Astrocyte (in vitro differentiated cells and primary cell): ENCODE data around the gene TMEM108. TPM values are rescaled to one million over a fixed set of nuclear protein-coding genes. Genes with fewer than 3 reads are reported as not detected.

Experiments
- DNase-seq: peaks from one replicate; pipeline ENCODE4 v3.0.0-alpha.2; 2010; ENCODE audit warnings: low read depth
- FAIRE-seq: peaks from 2 replicates; lab custom pipeline; 2011; peaks lifted over from hg19 to GRCh38; lab: Jason Lieb, UNC
- H2AFZ ChIP-seq: 2 replicates; pipeline ENCODE4 v1.6.0; 2012; ENCODE audit warnings: low read depth, low read length, inconsistent platforms
- H3K27ac ChIP-seq: 2 replicates; pipeline ENCODE4 v1.5.1; 2011; ENCODE audit warnings: low read depth, low read length, inconsistent platforms
- H3K27me3 ChIP-seq: 2 replicates; pipeline ENCODE4 v1.6.0; 2011; ENCODE audit warnings: low read length, inconsistent platforms; ENCODE audit not compliant: insufficient read depth
- H3K36me3 ChIP-seq: 2 replicates; pipeline ENCODE4 v1.5.1; 2011; ENCODE audit warnings: low read length, inconsistent platforms; ENCODE audit not compliant: insufficient read depth
- H3K4me1 ChIP-seq: 2 replicates; pipeline ENCODE4 v1.5.1; 2011; ENCODE audit warnings: low read length, inconsistent platforms; ENCODE audit not compliant: insufficient read depth
- H3K4me2 ChIP-seq: 2 replicates; pipeline ENCODE4 v1.6.0; 2012; ENCODE audit warnings: low read length, inconsistent platforms
- H3K4me3 ChIP-seq: 2 replicates; pipeline ENCODE4 v1.5.1; 2011; ENCODE audit warnings: low read depth, mild to moderate bottlenecking, low read length, inconsistent platforms; ENCODE audit not compliant: insufficient read depth
- H3K79me2 ChIP-seq: 2 replicates; pipeline ENCODE4 v1.6.0; 2012; ENCODE audit warnings: mild to moderate bottlenecking, low read length, inconsistent platforms; ENCODE audit not compliant: insufficient read depth
- H3K9ac ChIP-seq: 2 replicates; pipeline ENCODE4 v1.6.0; 2012; ENCODE audit warnings: mild to moderate bottlenecking, low read length, inconsistent platforms
- H3K9me3 ChIP-seq: 2 replicates; pipeline ENCODE4 v1.5.1; 2012; ENCODE audit warnings: low read depth, mild to moderate bottlenecking, low read length, inconsistent platforms; ENCODE audit not compliant: insufficient read depth
- H4K20me1 ChIP-seq: 2 replicates; pipeline ENCODE4 v1.6.0; 2012; ENCODE audit warnings: low read length, inconsistent platforms; ENCODE audit not compliant: insufficient read depth
- H3K27ac Mint-ChIP-seq: one replicate; pipeline ENCODE4 v1.8.0; 2021; ENCODE audit warnings: mild to moderate bottlenecking, mixed read lengths; ENCODE audit not compliant: unreplicated experiment
- H3K27me3 Mint-ChIP-seq: one replicate; pipeline ENCODE4 v1.8.0; 2021; ENCODE audit warnings: low read depth, mixed read lengths; ENCODE audit not compliant: unreplicated experiment
- H3K36me3 Mint-ChIP-seq: one replicate; pipeline ENCODE4 v1.8.0; 2021; ENCODE audit warnings: low read depth, mixed read lengths; ENCODE audit not compliant: unreplicated experiment
- H3K4me1 Mint-ChIP-seq: one replicate; pipeline ENCODE4 v1.8.0; 2021; ENCODE audit warnings: low read depth, mixed read lengths; ENCODE audit not compliant: unreplicated experiment
- H3K4me3 Mint-ChIP-seq: one replicate; pipeline ENCODE4 v1.8.0; 2021; ENCODE audit warnings: mild to moderate bottlenecking, moderate library complexity, mixed read lengths; ENCODE audit not compliant: unreplicated experiment
- H3K9me3 Mint-ChIP-seq: one replicate; pipeline ENCODE4 v1.8.0; 2021; ENCODE audit warnings: mild to moderate bottlenecking, mixed read lengths; ENCODE audit not compliant: unreplicated experiment
- EZH2 ChIP-seq: IDR thresholded peaks from 2 replicates; pipeline ENCODE4 v1.6.1; 2012; ENCODE audit warnings: mild to moderate bottlenecking, low read length, inconsistent platforms; ENCODE audit not compliant: insufficient read depth
- total RNA-seq: library from RNA; stranded (reverse); gene quantifications from 2 replicates; pipeline ENCODE4 v1.2.1, GENCODE V29; 2021
- TF ChIP-seq, protein P1 (sequence below): IDR thresholded peaks from 2 replicates; pipeline ENCODE4 v1.5.1; 2011; ENCODE audit warnings: low read depth, mild to moderate bottlenecking, inconsistent platforms, low read length, moderate library complexity; ENCODE audit not compliant: insufficient read depth

TMEM108 gene
- total RNA-seq, 1 donor from 2014 or later = 5.6 TPM

DNA sequence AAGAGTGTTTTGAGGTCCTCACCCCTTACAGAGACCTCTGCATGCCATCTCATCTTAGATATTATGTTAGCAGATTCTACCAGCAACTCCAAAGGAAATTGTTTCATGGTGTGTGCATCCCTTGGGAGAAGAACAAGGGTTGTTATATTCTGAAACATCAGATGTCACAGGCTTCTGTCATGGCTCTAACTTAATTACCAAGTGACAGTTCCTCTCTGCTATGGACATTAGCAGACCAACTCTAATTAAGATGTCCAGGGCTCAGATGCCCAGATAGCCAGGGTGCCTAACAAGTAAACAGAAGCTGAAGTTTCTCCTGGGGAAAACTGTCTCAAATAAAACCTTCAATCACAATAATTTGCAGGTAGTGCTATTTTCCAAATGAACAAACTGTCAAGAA, 208.6 kb downstream of the TMEM108 start:
- H3K4me3 Mint-ChIP-seq = no peak overlapping the region
- H3K27ac Mint-ChIP-seq = no peak overlapping the region
- Histone ChIP-seq H4K20me1 (no peaks in the 10 kb centered on the region), H3K9ac (no peak overlapping the region), H3K4me1 (no peaks in the 10 kb centered on the region), H3K4me3 (no peak overlapping the region), H3K9me3 (no peaks in the 10 kb centered on the region), H2AFZ (no peak overlapping the region), H3K27ac (no peak overlapping the region), H3K36me3 (no peaks in the 10 kb centered on the region), H3K27me3 (no peaks in the 10 kb centered on the region), H3K79me2 (no peaks in the 10 kb centered on the region), H3K4me2 (no peak overlapping the region)
- H3K9me3 Mint-ChIP-seq = peaks cover 4% of the 10 kb centered on the region
- TF ChIP-seq, protein P1, sequence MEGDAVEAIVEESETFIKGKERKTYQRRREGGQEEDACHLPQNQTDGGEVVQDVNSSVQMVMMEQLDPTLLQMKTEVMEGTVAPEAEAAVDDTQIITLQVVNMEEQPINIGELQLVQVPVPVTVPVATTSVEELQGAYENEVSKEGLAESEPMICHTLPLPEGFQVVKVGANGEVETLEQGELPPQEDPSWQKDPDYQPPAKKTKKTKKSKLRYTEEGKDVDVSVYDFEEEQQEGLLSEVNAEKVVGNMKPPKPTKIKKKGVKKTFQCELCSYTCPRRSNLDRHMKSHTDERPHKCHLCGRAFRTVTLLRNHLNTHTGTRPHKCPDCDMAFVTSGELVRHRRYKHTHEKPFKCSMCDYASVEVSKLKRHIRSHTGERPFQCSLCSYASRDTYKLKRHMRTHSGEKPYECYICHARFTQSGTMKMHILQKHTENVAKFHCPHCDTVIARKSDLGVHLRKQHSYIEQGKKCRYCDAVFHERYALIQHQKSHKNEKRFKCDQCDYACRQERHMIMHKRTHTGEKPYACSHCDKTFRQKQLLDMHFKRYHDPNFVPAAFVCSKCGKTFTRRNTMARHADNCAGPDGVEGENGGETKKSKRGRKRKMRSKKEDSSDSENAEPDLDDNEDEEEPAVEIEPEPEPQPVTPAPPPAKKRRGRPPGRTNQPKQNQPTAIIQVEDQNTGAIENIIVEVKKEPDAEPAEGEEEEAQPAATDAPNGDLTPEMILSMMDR = no peak
- no peak for TF ChIP-seq EZH2
- FAIRE-seq (no peak), DNase-seq (no peak)
- no peaks in the 10 kb centered on the region for H3K4me1 Mint-ChIP-seq
- H3K36me3 Mint-ChIP-seq = no peaks in the 10 kb centered on the region
- no peaks in the 10 kb centered on the region for H3K27me3 Mint-ChIP-seq

DNA sequence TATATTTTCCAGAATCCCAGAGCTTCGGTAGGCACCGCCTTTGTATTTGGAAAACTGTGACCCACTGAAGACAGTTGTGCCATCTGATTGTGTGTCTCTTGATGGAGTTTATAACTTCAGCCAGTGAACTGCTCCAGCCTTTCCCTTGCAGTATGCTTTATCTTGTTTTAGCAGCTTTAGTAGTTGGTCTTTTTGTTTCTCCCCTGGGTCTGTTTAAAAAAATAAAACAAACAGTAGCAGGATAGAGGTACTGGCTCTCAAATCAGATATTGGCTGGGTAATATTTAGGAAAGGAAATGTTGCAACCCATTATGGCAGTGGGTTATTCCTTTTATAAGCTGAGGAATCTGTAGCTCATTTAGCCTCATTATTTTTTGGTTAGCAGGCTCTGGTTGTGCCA, 210.2 kb downstream of the TMEM108 start:
- Histone ChIP-seq H3K9me3 (no peaks in the 10 kb centered on the region), H3K27me3 (no peaks in the 10 kb centered on the region), H2AFZ (no peak overlapping the region), H3K9ac (no peak overlapping the region), H3K4me2 (no peak overlapping the region), H3K4me3 (no peak overlapping the region), H3K79me2 (no peaks in the 10 kb centered on the region), H4K20me1 (no peaks in the 10 kb centered on the region), H3K27ac (no peak overlapping the region), H3K36me3 (no peaks in the 10 kb centered on the region), H3K4me1 (no peaks in the 10 kb centered on the region)
- Mint-ChIP-seq H3K9me3 (no peaks in the 10 kb centered on the region), H3K27ac (no peak overlapping the region), H3K4me1 (no peaks in the 10 kb centered on the region), H3K27me3 (no peaks in the 10 kb centered on the region), H3K4me3 (no peak overlapping the region), H3K36me3 (no peaks in the 10 kb centered on the region)
- DNase-seq (no peak), FAIRE-seq (no peak)
- no peak for TF ChIP-seq EZH2
- TF ChIP-seq, protein P1 = no peak

DNA sequence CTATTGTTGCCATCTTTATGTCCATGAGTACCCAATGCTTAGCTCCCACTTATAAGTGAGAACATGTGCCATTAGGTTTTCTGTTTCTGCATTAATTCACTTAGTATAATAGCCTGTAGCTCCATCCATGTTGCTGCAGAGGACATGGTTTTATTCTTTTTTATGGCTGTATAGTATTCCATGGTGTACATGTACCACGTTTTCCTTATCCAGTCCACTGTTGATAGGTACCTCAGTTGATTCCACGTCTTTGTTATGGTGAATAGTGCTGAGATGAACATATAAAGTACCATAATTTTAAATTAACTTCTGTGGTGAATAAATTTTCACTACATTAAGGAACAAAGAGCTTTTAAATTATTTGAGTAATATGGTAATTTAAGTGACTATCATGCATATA, 211.3 kb downstream of the TMEM108 start:
- TF ChIP-seq, protein P1 = no peak
- no peak for TF ChIP-seq EZH2

More for the DNA sequence above, 211.3 kb downstream of the TMEM108 start:
- Histone ChIP-seq H3K4me1 (no peaks in the 10 kb centered on the region), H3K79me2 (no peaks in the 10 kb centered on the region), H3K4me2 (no peak overlapping the region), H4K20me1 (no peaks in the 10 kb centered on the region), H3K27ac (no peak overlapping the region), H3K9me3 (no peaks in the 10 kb centered on the region), H3K9ac (no peak overlapping the region), H2AFZ (no peak overlapping the region), H3K36me3 (no peaks in the 10 kb centered on the region), H3K4me3 (no peak overlapping the region), H3K27me3 (no peaks in the 10 kb centered on the region)
- Mint-ChIP-seq H3K27ac (no peak overlapping the region), H3K27me3 (no peaks in the 10 kb centered on the region), H3K4me3 (no peak overlapping the region), H3K9me3 (no peaks in the 10 kb centered on the region), H3K4me1 (no peaks in the 10 kb centered on the region), H3K36me3 (no peaks in the 10 kb centered on the region)
- DNase-seq (no peak), FAIRE-seq (no peak)
